Activated naive CD8-positive, alpha-beta T cell treated with anti-CD3 and anti-CD28 coated beads, Interleukin-2, amount 10 ng/mL, durations not matched to agents 7 days and 5 days (primary cell): ENCODE measurements around the gene TUBB8. TPM values are rescaled to one million over a fixed set of nuclear protein-coding genes. Genes with fewer than 3 reads are reported as not detected.
A peak's percentile ranks its signal among the peaks of the same experiment; 100 is the strongest.
"Not testable (repeated sequence)": the region's sequence is repeated elsewhere in the genome, so short reads cannot be mapped to it uniquely, and the experiment has no call there.

Experiments used
- ATAC-seq: fragments of 150-1000 bp; cut with Tn5 transposase; one replicate; pipeline ENCODE4 v1.10.0; 2021; ENCODE audit warnings: low read depth, moderate library complexity
- POLR2A ChIA-PET: fragments of 350-600 bp; sonication (Branson Sonifier 250); formaldehyde crosslinking; loops from one replicate; lab custom pipeline; 2021; ENCODE audit warnings: antibody characterized with exemption; lab: Charles Lee
- DNase-seq: peaks from one replicate; pipeline ENCODE4 v3.0.0; 2021
- H3K27ac Mint-ChIP-seq: one replicate; pipeline ENCODE4 v1.8.0; 2022; ENCODE audit warnings: mild to moderate bottlenecking, mixed read lengths
- H3K27me3 Mint-ChIP-seq: one replicate; pipeline ENCODE4 v1.8.0; 2022; ENCODE audit warnings: mild to moderate bottlenecking, moderate library complexity, mixed read lengths
- H3K36me3 Mint-ChIP-seq: one replicate; pipeline ENCODE4 v1.8.0; 2021; ENCODE audit warnings: mild to moderate bottlenecking, mixed read lengths
- H3K4me1 Mint-ChIP-seq: one replicate; pipeline ENCODE4 v1.8.0; 2021; ENCODE audit warnings: mixed read lengths
- H3K4me3 Mint-ChIP-seq: one replicate; pipeline ENCODE4 v1.8.0; 2022; ENCODE audit warnings: mild to moderate bottlenecking, moderate library complexity, mixed read lengths
- H3K9me3 Mint-ChIP-seq: one replicate; pipeline ENCODE4 v1.8.0; 2021; ENCODE audit warnings: mixed read lengths
- total RNA-seq, 2 experiments: library from RNA; stranded (reverse); gene quantifications; one replicate each; pipeline ENCODE4 v1.2.3, GENCODE V29; 2021

TUBB8 gene
- total RNA-seq, 2 experiments from 2014 or later, result not detected

- POLR2A ChIA-PET, result no interaction called here
- Mint-ChIP-seq H3K36me3 (no peaks in the 10 kb centered on the region), H3K27ac (no peak overlapping the region), H3K4me1 (peaks cover 6% of the 10 kb centered on the region), H3K4me3 (no peak overlapping the region), H3K27me3 (peaks cover 3% of the 10 kb centered on the region), H3K9me3 (no peaks in the 10 kb centered on the region)
- no peak for DNase-seq
- ATAC-seq, result no peak
These were observed 34.9 kb upstream of the TUBB8 start for GRCh38 chr10:83930-84530.

GRCh38 chr10:80477-81105 lies 31.5 kb upstream of the TUBB8 start:
- POLR2A ChIA-PET, result no interaction called here
- Mint-ChIP-seq H3K4me3 (no peak overlapping the region), H3K36me3 (no peaks in the 10 kb centered on the region), H3K4me1 (no peaks in the 10 kb centered on the region), H3K9me3 (no peaks in the 10 kb centered on the region), H3K27ac (no peak overlapping the region), H3K27me3 (peaks cover 14% of the 10 kb centered on the region)
- no peak for ATAC-seq
- DNase-seq, result no peak

GRCh38 chr10:79532-80215 lies 30.6 kb upstream of the TUBB8 start:
- no peaks in the 10 kb centered on the region for H3K4me1 Mint-ChIP-seq
- no peak for DNase-seq
- no peak overlapping the region for H3K4me3 Mint-ChIP-seq
- H3K27ac Mint-ChIP-seq, result no peak overlapping the region
- POLR2A ChIA-PET, result no interaction called here
- H3K9me3 Mint-ChIP-seq, result no peaks in the 10 kb centered on the region
- peaks cover 16% of the 10 kb centered on the region for H3K27me3 Mint-ChIP-seq
- H3K36me3 Mint-ChIP-seq, result no peaks in the 10 kb centered on the region
- ATAC-seq, result no peak

- Mint-ChIP-seq H3K27me3 (peaks cover 20% of the 10 kb centered on the region), H3K4me1 (peaks cover 3% of the 10 kb centered on the region), H3K4me3 (no peak overlapping the region), H3K36me3 (no peaks in the 10 kb centered on the region), H3K27ac (no peak overlapping the region), H3K9me3 (no peaks in the 10 kb centered on the region)
- POLR2A ChIA-PET, result no interaction called here
- ATAC-seq, result no peak
- DNase-seq, result no peak
These were observed 29.5 kb upstream of the TUBB8 start for GRCh38 chr10:78556-78955.

GRCh38 chr10:74266-74621 lies 25.1 kb upstream of the TUBB8 start:
- H3K36me3 Mint-ChIP-seq, ATAC-seq, H3K9me3 Mint-ChIP-seq, H3K4me1 Mint-ChIP-seq, H3K27ac Mint-ChIP-seq, DNase-seq: not testable (repeated sequence)
- POLR2A ChIA-PET, result interaction anchor here (0.7 kb wide), 1 partner anchor 15 kb away, joined by 3 read pairs; no protein-coding TSS in a partner anchor
- H3K27me3 Mint-ChIP-seq, result peaks cover 29% of the 10 kb centered on the region
- H3K4me3 Mint-ChIP-seq, result peak overlapping the region; percentile 76

GRCh38 chr10:73543-74265 lies 24.6 kb upstream of the TUBB8 start:
- Mint-ChIP-seq H3K4me3 (peak overlapping the region; percentile 76), H3K27me3 (peaks cover 33% of the 10 kb centered on the region)
- H3K4me1 Mint-ChIP-seq, H3K27ac Mint-ChIP-seq, ATAC-seq, H3K9me3 Mint-ChIP-seq, H3K36me3 Mint-ChIP-seq, POLR2A ChIA-PET: not testable (repeated sequence)
- DNase-seq, result peak; percentile 74

GRCh38 chr10:68156-68555 lies 19.1 kb upstream of the TUBB8 start:
- H3K4me1 Mint-ChIP-seq, H3K27ac Mint-ChIP-seq, H3K9me3 Mint-ChIP-seq, DNase-seq, H3K4me3 Mint-ChIP-seq, H3K36me3 Mint-ChIP-seq, ATAC-seq, POLR2A ChIA-PET: not testable (repeated sequence)
- H3K27me3 Mint-ChIP-seq, result peaks cover 15% of the 10 kb centered on the region

- not testable (repeated sequence) for DNase-seq
These were observed 830 bp upstream of the TUBB8 start for GRCh38 chr10:49926-50325.

GRCh38 chr10:47864-48263 lies 1.2 kb downstream of the TUBB8 start:
- H3K4me3 Mint-ChIP-seq, POLR2A ChIA-PET: not testable (repeated sequence)

More at GRCh38 chr10:49926-50325, 830 bp upstream of the TUBB8 start:
- H3K27ac Mint-ChIP-seq, POLR2A ChIA-PET, H3K36me3 Mint-ChIP-seq, H3K4me1 Mint-ChIP-seq, H3K9me3 Mint-ChIP-seq, ATAC-seq, H3K27me3 Mint-ChIP-seq, H3K4me3 Mint-ChIP-seq: not testable (repeated sequence)

GRCh38 chr10:13315-13635 lies 35.8 kb downstream of the TUBB8 start:
- H3K9me3 Mint-ChIP-seq, H3K36me3 Mint-ChIP-seq, POLR2A ChIA-PET, H3K4me1 Mint-ChIP-seq, H3K27me3 Mint-ChIP-seq, H3K4me3 Mint-ChIP-seq, H3K27ac Mint-ChIP-seq, ATAC-seq, DNase-seq: not testable (repeated sequence)

More at GRCh38 chr10:47864-48263, 1.2 kb downstream of the TUBB8 start:
- H3K36me3 Mint-ChIP-seq, H3K27me3 Mint-ChIP-seq, H3K4me1 Mint-ChIP-seq, DNase-seq, H3K9me3 Mint-ChIP-seq, ATAC-seq, H3K27ac Mint-ChIP-seq: not testable (repeated sequence)

GRCh38 chr10:12444-13314 lies 36.4 kb downstream of the TUBB8 start:
- DNase-seq, H3K27me3 Mint-ChIP-seq, H3K9me3 Mint-ChIP-seq, POLR2A ChIA-PET, ATAC-seq, H3K36me3 Mint-ChIP-seq, H3K4me1 Mint-ChIP-seq, H3K27ac Mint-ChIP-seq, H3K4me3 Mint-ChIP-seq: not testable (repeated sequence)

- not testable (repeated sequence) for ATAC-seq, H3K9me3 Mint-ChIP-seq, DNase-seq
These were observed 37.8 kb downstream of the TUBB8 start for GRCh38 chr10:11260-11659.

More at GRCh38 chr10:11260-11659, 37.8 kb downstream of the TUBB8 start:
- POLR2A ChIA-PET, H3K4me3 Mint-ChIP-seq, H3K4me1 Mint-ChIP-seq, H3K27ac Mint-ChIP-seq, H3K36me3 Mint-ChIP-seq, H3K27me3 Mint-ChIP-seq: not testable (repeated sequence)
